ENCODE results near the gene NSUN3.
A peak's percentile ranks its signal among the peaks of the same experiment; 100 is the strongest.
"Not testable (repeated sequence)": the region's sequence is repeated elsewhere in the genome, so short reads cannot be mapped to it uniquely, and the experiment has no call there.

NSUN3 gene

DNA sequence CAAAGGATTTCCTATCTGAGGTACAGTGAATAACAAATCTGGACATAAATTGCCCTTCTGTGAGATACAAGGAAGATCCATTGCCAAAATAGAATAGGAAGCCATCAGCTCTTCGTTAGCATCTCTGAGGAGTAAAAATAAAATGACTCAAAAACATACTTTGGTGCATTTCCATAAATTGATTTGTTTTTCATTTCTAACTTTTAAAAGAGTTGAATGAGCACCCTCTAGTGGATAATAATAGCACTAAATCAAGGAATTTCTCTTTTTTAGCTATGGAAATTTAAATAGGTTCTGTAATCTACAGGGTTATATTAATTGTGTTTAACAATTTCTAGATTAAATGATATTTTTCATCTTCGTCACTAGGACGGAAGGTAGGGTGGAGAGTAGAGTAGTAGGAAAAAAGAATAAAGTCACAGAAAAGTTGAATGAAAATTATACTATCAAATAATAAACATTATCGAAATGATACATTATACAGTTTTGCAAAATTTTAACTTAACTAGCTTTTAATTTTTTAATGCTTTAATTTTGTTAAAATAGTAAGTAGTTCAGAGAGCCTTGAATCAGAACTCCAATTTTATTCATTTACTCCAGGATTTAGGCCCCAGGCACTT lies 6.4 kb downstream of the NSUN3 start:
- no peak for DNase-seq

GRCh38 chr3:94070341-94070911 lies 7.6 kb downstream of the NSUN3 start:
- no peak for DNase-seq

DNA sequence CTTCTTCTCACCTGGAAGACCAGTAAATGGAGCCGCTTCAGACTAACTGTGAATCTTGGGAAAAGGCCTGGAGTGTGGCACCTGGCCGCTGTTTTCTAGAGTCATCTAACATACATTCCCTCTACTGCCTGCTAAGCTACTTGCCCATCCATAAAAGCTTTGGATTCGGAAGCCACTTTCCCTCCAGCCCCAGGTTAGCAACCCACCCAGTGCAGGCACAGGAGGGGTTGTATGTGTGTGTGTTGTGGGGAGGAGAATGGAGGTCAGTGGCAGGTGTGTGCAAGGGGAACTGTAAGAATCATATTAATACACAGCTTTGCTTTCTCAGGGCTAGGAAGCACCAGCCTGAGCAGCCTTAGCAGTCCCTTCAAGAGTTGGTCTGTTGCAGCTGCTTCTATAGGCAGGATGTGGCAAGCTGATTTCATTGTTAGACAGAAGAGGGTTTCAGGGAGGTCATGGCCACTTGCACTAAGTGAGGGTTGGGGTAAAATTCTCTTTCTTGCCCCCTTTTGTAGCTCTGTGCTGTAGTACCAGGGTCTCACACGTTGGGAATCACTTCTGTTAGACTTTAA lies 8.9 kb downstream of the NSUN3 start:
- no peak for DNase-seq

DNA sequence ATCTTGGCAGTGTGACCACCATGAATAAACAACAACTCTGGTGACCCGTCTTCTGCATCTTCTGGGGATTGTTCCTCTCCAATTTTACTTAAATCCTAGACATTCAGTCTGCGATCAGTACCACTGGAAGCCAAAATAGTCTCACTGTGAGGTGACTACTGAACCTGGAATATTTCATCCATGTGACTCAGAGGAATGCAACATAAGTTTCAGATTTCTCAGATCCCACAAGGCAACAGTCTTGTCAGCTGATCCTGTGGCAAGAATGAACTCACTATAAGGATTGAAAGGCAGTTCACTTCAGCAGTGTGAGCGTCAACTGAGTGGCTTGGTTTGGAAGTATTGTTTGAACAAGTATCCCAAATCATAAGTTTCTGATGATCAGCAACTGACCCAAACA lies 13.2 kb downstream of the NSUN3 start:
- no peak for DNase-seq

DNA sequence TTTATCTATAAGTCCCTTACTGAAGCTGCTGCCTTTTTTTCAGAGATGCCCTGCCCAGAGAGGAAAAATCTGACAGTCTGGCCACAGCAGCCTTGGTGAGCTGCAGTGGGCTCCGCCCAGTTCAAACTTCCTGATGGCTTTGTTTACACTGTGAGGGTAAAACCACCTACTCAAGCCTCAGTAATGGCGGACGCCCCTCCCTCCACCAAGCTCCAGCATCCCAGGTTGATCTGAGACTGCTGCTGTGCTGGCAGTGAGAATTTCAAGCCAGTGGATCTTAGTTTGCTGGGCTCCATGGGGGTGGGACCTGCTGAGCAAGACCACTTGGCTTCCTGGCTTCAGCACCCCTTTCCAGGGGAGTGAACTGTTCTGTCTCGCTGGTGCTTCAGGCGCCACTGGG lies 17.7 kb downstream of the NSUN3 start:
- not testable (repeated sequence) for DNase-seq

DNA sequence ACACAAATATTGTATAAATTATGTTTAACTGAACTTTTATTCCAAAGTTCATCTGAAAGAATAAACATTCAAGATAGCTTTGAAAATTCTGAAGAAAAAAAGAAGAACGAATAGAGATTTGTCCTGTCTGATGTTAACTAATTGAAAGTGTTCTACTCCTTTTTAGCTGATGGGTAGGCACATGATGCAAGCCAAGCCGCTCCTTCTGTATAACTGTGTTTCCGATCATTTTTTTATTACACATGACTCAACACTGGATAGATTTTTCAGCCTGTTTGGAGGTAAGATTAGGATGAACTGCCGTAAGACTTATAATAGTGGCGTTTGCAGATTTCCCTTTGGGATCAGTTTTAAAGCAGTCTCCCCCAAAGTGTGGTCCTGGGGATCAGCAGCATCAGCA lies 19.0 kb downstream of the NSUN3 start:
- no peak for DNase-seq

GRCh38 chr3:94082391-94082937 lies 19.6 kb downstream of the NSUN3 start:
- DNase-seq = peak; percentile 27

GRCh38 chr3:94083261-94083660 lies 20.4 kb downstream of the NSUN3 start:
- no peak for DNase-seq

DNA sequence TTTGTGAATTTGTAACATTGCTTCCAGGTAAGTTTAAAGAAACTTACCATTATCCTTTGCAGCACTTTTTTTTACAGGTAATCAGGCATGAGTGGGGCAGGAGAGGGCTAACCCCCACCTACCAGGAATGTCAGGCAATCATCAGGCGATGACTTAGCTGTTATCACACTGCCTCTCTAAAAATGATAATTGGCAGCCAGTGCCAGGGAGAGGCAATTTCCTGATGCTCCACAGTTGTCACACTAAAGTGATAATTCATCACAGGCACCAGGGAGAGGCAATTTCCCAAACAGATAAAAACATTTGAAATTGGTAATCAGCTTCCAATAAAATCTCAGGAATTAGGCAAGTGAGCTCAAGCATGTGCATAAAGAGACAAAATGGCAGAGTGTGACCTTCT lies 26.3 kb downstream of the NSUN3 start:
- no peak for DNase-seq

GRCh38 chr3:94092086-94092485 lies 29.2 kb downstream of the NSUN3 start:
- DNase-seq = no peak

DNA sequence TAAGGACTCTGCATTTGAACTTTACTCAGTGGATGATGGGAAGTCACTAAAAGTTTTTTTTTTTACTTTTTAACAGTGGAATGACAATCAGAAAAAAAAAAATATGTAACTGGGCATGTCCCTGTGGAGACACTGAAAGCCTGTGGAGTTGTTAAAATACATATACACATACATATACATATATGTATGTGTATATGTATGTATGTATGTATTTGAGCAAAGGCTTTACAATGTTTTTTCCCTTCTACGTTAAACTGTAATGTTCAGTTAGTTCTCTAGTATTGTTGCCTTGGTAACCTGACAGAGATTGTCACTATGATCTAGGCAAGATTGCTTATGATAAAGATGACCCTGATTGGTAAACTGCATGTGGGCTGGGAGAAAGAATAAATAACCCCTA lies 30.3 kb downstream of the NSUN3 start:
- DNase-seq = no peak

GRCh38 chr3:94095111-94095510 lies 32.2 kb downstream of the NSUN3 start:
- DNase-seq = no peak

- no peak for DNase-seq
Observed at GRCh38 chr3:94098452-94098851, 35.6 kb downstream of the NSUN3 start.

DNA sequence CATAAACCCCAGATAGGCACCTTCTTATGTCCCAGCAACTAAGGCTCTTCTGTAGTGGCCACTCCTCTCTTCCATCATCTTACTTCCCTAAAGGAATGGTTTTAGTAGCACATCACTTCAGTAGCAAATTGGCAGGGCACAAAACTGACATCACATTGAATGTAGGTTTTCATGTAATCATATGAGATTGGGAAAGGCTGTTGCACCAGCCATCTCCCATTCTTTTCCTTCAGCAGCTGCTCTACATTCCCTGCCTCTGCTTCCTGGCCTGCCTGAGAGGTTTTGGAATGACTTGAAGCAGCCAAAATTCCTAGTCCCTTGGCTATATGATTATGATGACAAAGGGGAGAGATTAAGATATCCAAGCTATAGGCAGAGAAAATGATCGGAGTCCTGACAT lies 36.5 kb downstream of the NSUN3 start:
- no peak for DNase-seq

- no peak for DNase-seq
Observed at GRCh38 chr3:94101860-94102259, 39.0 kb downstream of the NSUN3 start.

DNA sequence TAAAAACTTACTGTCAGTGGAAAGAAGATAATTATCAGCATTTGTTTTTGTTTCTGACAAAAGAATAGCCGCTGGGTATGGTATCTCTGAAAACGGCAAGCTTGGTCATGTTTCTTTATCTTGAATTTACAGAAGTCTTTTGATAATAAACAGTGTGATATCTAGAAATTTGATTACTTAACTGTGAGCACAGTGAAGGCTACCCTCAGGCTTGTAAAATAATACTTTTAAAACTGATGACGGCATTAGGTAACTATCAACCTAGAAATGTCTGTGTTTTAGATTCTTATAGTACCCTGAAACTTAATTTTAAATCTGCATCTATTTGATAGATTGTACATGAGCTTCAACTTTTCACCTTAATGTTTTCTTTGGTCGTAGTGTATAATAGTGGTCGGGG lies 43.4 kb downstream of the NSUN3 start:
- no peak for DNase-seq

- not testable (repeated sequence) for DNase-seq
Observed at GRCh38 chr3:94110232-94110631, 47.4 kb downstream of the NSUN3 start.

- no peak for DNase-seq
Observed at GRCh38 chr3:94110854-94111253, 48.0 kb downstream of the NSUN3 start.

DNA sequence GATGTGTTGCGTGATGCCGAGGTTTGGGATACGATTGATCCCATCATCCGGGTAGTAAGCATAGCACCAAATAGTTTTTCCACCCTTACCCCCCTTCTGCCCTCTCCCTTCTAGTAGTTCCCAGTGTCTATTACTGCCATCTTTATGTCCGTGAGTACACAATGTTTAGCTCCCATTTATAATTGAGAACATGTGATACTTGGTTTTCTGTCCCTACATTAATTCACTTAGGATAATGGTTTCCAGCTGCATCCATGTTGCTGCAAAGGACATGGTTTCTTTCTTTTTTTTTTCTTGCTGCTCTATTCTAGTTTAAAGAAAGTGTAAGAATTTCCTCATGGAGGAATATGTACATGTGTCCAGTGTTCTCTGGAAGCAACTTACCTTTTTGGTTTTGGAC lies 51.8 kb downstream of the NSUN3 start:
- no peak for DNase-seq

DNA sequence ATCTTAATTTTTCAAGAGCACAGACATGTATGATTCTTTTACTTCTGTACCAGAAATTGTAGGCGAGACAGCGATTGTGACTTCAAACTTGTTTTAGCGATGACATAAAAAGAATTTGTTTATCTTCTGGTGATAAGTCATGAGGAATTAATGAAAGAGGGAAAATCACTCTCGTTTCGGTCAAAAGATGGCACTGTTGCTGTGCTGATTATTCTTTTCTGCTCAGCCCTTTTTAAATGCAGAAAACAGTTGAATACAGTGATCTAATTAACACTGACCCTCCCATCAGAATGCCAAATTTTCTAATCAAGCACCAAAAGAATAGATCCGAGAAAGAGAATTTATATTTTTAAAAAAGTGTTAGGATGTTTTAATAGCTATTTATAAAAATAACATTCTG lies 52.6 kb downstream of the NSUN3 start:
- DNase-seq = no peak

- DNase-seq = no peak
Observed at GRCh38 chr3:94117729-94118128, 54.9 kb downstream of the NSUN3 start.

DNA sequence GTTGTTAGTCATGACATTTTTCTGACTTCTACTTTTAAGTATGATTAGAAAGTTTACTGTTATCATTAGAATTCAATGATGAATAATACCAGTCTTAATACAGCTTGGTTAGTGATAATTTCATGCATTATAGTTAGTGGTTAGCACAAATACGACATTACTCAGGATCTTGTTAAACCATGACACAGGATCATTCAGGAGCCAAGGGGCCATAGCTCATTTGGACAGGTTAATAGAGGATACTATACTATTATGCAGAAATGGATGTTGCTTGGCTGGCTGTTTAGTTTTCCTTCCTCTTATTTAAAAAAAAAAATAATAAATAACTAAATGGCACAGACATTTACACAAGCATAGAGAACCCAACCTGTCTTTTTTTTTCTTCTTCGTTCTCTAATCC lies 55.5 kb downstream of the NSUN3 start:
- DNase-seq = no peak

GRCh38 chr3:94121161-94121560 lies 58.3 kb downstream of the NSUN3 start:
- DNase-seq = no peak

GRCh38 chr3:94127115-94127514 lies 64.3 kb downstream of the NSUN3 start:
- DNase-seq = peak; percentile 27

DNA sequence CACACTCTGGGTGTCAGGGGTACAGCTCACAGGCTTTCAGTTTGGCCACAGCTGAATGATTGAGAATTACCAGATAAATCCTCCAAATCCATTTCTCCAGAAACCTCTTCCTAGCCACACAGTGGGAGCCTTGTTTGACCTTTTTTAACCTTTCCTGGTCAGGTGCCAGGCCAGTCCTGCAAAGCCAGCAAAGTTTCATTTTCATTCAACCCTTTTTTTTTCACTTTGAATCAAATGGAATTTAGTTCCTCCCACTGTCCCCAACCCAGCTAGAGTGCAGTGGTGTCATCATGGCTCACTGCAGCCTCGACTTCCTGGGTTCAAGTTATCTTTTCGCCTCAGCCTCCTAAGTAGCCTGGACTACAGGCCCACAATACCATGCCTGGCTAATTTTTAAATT lies 67.8 kb downstream of the NSUN3 start:
- DNase-seq = no peak

Data from NCI-H1092 (cell line).